GM12875 (cell line): ENCODE results near the gene ADGRA1.

Experiments used
- H3K4me3 ChIP-seq: one replicate; pipeline ENCODE4 v1.5.1; 2011; ENCODE audit warnings: low read depth, low read length, control low read depth
- CTCF ChIP-seq: IDR thresholded peaks from 2 replicates; pipeline ENCODE4 v1.5.1; 2011; ENCODE audit warnings: low read depth, mild to moderate bottlenecking, control low read depth, inconsistent platforms, low read length, moderate library complexity, borderline replicate concordance; ENCODE audit not compliant: insufficient read depth

Gene ADGRA1

GRCh38 chr10:133165556-133166503 lies 78.1 kb downstream of the ADGRA1 start:
- no peak for TF ChIP-seq CTCF
- no peak overlapping the region for H3K4me3 ChIP-seq

GRCh38 chr10:133166504-133166827 lies 78.7 kb downstream of the ADGRA1 start:
- H3K4me3 ChIP-seq: no peak overlapping the region
- TF ChIP-seq CTCF: no peak

- TF ChIP-seq CTCF: no peak
- no peak overlapping the region for H3K4me3 ChIP-seq
Measured at GRCh38 chr10:133166828-133167692, 79.3 kb downstream of the ADGRA1 start.

- H3K4me3 ChIP-seq: no peak overlapping the region
Measured at GRCh38 chr10:133167693-133168616, 80.2 kb downstream of the ADGRA1 start.

GRCh38 chr10:133168617-133169031 lies 80.9 kb downstream of the ADGRA1 start:
- TF ChIP-seq CTCF: no peak

More at GRCh38 chr10:133167693-133168616, 80.2 kb downstream of the ADGRA1 start:
- no peak for TF ChIP-seq CTCF

GRCh38 chr10:133169173-133169947 lies 81.6 kb downstream of the ADGRA1 start:
- TF ChIP-seq CTCF: no peak
- H3K4me3 ChIP-seq: no peak overlapping the region

More at GRCh38 chr10:133168617-133169031, 80.9 kb downstream of the ADGRA1 start:
- H3K4me3 ChIP-seq: no peak overlapping the region
